GM19328 (cell line): ENCODE data around the gene GFOD1.
"Not testable (repeated sequence)": the region's sequence is repeated elsewhere in the genome, so short reads cannot be mapped to it uniquely, and the experiment has no call there.

Experiments
- ATAC-seq: cut with Tn5 transposase; IDR thresholded peaks from one replicate; pipeline ENCODE4 v1.9.1; 2021; ENCODE audit warnings: mild to moderate bottlenecking, moderate library complexity; ENCODE audit not compliant: unreplicated experiment

The GFOD1 gene

GRCh38 chr6:13511913-13512717 is 24.7 kb upstream of the GFOD1 start:
- ATAC-seq = no peak

- ATAC-seq = not testable (repeated sequence)
These were observed 23.8 kb upstream of the GFOD1 start for GRCh38 chr6:13511141-13511571.

- ATAC-seq = not testable (repeated sequence)
These were observed 23.0 kb upstream of the GFOD1 start for GRCh38 chr6:13510433-13510832.

DNA sequence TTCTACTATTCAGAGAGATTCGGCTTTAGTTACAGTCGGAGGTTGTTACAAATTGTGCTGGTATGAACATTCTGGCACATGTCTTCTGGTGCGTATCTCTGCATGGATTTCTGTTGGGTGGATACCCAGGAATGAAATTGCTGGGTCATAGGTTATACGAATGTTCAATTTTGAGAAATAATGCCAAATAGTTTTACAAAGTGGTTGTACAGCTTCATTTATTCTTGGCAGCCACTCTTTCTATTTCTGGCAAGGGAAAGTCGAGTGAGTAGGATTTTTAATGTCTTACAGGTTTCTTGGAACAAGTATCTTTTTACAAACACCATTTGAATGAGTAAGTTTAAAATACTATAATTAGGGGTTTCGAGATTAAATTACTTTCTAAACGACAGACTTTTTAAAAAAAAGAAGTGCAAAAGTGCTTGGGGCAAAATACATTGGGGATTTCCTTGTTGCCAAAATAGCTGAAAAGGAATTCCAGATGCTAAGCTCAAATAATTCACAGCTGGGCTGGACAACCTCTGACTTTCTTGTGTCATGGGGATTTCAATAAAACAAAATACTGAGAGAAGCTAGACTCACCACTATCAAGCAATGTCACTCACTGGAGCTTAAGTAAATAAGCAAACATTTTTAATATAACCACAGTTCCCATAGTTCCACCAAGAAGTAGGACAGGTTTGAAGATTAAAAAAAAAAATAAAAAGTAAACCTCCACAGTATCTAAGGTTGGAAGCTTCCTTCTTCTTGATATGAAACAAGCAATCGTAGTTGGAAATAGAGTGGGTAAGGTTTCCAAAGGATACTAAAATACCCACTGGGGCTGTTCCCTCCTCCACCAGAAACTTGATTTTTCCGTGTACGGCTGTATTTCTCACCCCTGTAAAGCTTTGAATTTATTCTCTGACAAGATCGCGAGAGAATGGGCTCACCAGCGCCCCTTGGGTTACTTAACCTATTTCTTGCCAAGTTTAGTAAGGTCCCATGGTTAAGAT is 21.6 kb upstream of the GFOD1 start:
- ATAC-seq = no peak

- no peak for ATAC-seq
These were observed 20.0 kb upstream of the GFOD1 start for GRCh38 chr6:13507306-13507860.

GRCh38 chr6:13505345-13505734 is 17.9 kb upstream of the GFOD1 start:
- no peak for ATAC-seq

DNA sequence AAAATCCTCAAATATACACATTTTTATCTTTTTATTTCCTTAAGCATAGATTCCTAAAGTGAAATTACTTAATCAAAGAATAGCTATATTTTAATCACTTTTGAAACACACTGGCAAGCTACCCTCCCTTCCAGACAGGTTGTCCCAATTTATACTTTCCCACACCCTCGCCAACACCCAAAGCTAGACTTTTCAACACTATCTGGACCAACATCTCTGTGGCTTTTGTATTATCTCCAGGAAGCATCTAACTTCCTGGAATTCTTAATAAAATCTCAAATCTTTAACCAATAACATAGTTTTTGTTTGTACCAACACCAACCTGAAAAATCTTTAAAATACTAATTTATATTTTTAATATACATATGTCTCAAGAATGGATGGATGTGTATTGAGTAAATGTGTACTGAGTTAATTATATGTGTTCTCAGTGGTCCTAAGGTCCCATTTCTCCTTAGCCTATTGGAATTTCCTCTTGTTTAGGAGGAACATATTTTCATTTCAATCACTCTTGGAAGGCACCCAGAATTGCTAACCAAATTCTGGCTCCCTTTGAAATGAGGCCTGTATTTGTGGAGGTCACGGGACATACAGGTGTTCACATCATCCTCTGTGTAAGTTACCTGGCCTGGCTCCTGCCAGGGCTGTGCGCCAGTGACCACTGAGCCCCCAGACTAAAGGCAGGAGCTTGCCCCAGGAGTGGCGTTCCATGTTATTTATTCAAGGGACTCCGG is 17.4 kb upstream of the GFOD1 start:
- no peak for ATAC-seq

DNA sequence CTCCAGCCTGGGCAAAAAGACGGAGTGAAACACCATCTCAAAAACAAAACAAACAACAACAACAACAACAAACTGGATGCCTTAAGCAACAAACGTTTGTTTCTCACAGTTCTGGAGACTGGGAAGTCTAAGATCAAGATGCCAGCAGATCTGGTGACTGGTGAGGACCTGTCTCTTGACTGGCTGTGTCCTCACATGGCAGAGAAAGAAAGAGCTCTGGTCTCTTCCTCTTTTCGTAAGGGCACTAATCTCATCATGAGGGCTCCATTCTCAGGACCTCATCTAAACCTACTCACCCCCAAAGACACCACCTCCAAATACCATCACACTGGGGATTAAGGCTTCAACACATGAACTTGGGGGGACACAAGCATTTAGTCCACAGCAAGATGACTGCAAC is 13.5 kb upstream of the GFOD1 start:
- ATAC-seq = no peak

DNA sequence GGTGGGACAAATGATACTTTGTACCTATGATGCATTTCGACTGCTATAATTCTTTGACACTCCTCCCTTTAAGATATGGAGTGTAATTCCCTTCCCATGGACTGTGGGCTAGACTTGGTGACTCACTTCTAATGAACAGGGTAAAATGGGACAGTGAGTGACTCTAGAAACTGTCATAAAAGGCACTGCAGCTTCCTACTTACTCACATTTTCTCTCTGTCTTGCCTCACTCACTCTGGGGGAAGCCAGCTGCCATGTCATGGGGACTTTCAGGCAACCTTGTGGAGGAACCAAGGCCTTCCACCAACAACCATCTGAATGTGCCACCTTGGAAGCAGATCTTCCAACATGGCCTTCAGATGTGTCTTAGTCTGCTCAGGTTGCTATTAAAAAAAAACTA is 12.9 kb upstream of the GFOD1 start:
- no peak for ATAC-seq

GRCh38 chr6:13496513-13497190 is 9.3 kb upstream of the GFOD1 start:
- ATAC-seq = no peak

DNA sequence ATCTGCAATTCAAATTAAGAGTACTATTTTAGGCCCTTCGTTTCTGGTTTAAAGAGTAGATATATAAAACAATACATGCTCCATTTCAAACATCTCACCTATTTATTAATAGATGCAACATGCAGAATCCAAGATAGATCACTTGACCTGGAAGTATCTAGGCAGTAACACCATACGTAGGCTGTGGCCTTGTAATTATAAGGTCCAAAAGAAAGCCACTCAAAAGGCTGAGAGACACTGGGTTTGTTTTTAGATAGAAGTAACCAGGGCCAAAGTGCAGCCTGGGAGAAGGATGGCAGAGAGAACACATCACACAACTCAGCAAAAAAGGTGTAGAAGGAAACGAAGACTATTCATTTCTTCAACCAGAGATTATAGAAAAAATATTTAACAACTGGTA is 8.4 kb upstream of the GFOD1 start:
- ATAC-seq = no peak

DNA sequence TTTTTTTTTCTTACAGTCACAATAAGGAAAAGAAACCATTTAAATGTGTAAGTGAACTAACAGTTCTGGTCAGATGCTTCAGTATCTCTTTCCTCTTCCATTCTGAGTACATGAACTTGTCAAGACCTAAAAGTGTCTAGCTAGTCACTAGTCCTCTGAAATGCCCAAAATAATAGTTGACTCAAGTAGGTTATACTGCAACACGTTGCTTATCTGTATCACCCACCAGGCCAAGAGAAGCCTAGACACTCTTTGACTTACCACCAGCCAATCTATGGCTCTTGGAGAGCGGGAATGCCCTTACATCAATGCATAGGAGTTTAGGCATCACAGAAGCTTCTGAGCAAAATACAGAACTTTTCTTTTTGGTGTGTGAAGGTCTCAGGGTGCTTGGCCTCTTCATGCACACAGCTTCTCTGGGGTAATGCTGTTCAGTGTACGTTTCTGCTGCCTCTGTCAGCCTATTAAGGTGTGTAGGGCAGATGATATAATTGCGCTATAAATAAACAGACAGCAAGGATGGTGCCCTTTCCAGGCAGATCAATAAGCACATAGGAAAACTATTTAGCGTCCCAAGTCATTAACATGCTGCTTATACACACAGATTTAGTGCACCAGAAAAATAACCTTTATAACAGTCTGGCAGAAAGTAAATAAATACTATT is 7.8 kb upstream of the GFOD1 start:
- no peak for ATAC-seq

DNA sequence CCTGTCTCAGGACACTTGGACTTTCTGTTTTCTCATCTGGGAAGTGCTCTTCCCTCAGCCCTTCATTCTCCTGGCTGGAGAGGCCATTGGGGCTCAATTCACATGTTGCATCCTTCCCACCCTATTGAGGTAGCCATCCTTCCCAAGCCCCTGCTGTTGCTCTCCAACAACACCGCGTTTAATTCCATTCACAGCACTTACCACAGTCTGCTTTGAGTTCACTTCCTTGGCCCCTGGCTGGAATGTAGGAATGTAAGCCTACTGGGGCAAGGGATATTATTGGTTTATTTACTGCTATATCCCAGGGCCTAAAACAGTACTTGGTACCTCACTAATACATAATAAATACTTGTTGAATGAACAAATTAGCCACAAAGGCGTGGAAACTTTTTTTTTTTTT is 6.7 kb upstream of the GFOD1 start:
- ATAC-seq = no peak

DNA sequence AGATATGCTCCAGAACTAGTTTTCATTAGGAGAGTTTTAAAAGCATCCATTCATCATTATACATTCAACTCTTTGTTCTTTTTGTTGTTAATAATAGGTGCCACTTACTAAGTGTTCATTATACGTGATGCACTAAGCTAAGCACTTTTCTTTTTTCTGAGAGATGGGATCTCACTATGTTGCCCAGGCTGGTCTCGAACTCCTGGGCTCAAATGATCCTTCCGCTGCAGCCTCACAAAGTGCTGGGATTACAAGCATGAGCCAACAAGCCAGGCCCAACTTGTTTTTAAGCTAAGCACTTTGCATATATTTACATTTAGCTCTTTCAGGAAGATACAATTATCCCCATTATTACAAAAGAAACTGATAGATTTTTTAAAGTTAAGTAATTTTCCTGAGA is 5.7 kb upstream of the GFOD1 start:
- no peak for ATAC-seq

GRCh38 chr6:13492357-13492756 is 5.0 kb upstream of the GFOD1 start:
- no peak for ATAC-seq

DNA sequence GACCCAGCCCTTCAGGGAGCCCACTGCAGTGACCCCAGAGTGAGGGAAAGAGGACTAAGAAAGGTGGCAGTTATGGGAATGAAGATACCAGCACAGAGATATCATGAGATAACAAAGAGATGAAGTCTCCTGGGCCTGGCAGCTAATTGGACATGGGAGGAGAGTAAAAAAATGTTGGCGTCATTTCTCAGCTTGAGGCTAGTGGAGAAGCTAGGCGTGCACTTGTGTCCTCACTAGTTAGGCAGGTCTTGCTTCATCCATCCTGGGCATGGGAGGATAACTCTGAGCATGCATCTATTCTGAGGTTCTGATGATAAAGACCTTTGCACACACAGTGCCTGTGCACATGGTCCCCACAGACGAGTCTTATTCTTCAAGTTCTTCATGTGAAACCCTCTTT is 4.1 kb upstream of the GFOD1 start:
- no peak for ATAC-seq

- ATAC-seq = no peak
These were observed 3.0 kb upstream of the GFOD1 start for GRCh38 chr6:13490402-13490801.

DNA sequence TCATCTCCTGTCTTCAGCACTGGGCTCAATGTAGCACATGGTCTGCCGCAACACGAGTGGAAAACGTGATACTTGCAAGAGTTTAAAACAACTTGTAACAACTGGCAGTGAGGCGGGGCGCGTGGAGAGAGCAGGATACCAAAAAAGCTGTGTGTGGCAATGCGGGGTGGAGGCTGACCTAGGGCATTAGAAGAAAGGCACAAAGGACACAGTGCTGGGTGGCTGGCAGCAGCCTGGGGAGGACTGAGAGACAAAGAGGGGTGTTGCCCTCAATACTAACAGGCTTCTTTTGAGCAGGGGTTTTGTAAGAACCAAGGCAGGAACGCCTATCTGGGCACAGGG is 1.5 kb upstream of the GFOD1 start:
- no peak for ATAC-seq

DNA sequence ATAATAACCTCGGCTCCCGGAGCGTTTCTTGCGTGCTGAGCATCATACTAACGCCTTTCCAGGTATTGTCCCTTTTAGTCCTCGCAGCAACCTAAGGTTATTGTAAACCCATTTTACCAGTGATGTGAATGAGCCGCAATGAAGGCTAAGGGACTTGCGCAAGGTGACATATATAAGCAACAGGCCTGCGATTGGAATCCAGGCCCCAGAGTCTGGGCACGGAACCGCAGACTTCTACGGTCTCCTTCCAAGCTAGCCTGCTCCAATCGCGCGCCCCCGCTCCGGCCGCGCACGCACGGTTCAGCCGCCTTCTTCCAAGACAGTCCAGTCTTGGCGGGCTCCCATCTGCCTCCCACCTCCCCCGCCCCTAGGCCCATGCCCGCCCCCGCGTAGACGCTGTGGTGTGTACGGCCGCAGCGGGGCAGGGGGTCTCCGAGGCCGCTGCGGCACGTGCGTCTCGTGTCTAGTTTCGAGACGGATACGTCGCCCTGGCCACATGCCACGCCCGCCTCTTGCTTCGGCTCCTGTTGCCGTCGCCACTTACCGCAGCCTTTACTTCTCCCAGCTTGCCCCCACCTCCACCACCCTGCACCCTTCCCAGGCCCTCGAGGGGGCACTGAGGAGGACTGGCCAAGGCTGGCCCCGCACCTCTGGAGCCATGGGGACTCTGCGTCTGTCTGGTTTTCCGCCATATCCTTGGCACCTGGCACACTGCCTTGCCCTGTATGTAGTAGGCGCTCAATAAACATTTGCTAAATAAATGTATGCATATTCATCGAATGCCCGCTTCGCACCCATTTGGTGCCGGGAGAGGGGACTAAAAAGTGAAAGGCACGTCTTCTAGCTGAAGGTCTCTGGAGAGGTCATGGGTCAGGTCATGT is 855 bp upstream of the GFOD1 start:
- no peak for ATAC-seq
